GM12878 (cell line): ENCODE measurements around the gene CYREN. TPM values are rescaled to one million over a fixed set of nuclear protein-coding genes. Genes with fewer than 3 reads are reported as not detected.

Experiments
- ATAC-seq: fragments of 200-7000 bp; cut with Tn5 transposase; 3 replicates; pipeline ENCODE4 v1.9.1; 2020; ENCODE audit warnings: mild to moderate bottlenecking, moderate library complexity
- BruUV-seq: library from RNA; stranded (reverse); fragments of 400-500 nt; replicated peaks from 2 replicates; lab custom pipeline; 2021; lab: Mats Ljungman, UMichigan
- CTCF ChIA-PET: fragments of 300-600 bp; sonication (Branson Sonifier 250); formaldehyde crosslinking; extraction: SDS; loops from one replicate; lab custom pipeline; 2021; ENCODE audit warnings: inconsistent platforms; lab: Yijun Ruan, JAX
- POLR2A ChIA-PET: fragments of 350-600 bp; formaldehyde crosslinking; extraction: SDS; loops from one replicate; lab custom pipeline; 2021; ENCODE audit warnings: inconsistent platforms; lab: Charles Lee
- RAD21 ChIA-PET: fragments of 300-600 bp; sonication (Branson Sonifier 250); formaldehyde crosslinking; loops from one replicate; lab custom pipeline; 2023; ENCODE audit warnings: antibody characterized with exemption; ENCODE audit not compliant: unreplicated experiment; lab: Charles Lee
- SMC1A ChIA-PET: fragments of 300-600 bp; sonication (Branson Sonifier 250); formaldehyde crosslinking; loops from one replicate; lab custom pipeline; 2023; ENCODE audit not compliant: unreplicated experiment, uncharacterized antibody; lab: Charles Lee
- DNase-seq: peaks from one replicate; pipeline ENCODE4 v3.0.0-alpha.2; 2011; ENCODE audit warnings: low read depth, low spot score
- FAIRE-seq: peaks from 3 replicates; lab custom pipeline; 2011; peaks lifted over from hg19 to GRCh38; lab: Jason Lieb, UNC
- H2AFZ ChIP-seq: 2 replicates; pipeline ENCODE4 v1.6.0; 2011; ENCODE audit warnings: low read depth, low read length, control low read depth; ENCODE audit not compliant: control insufficient read depth
- H3K27ac ChIP-seq: 2 replicates; pipeline ENCODE4 v1.5.1; 2011; ENCODE audit warnings: control low read depth; ENCODE audit not compliant: control insufficient read depth, insufficient read depth
- H3K27me3 ChIP-seq, 2 experiments: replicated peaks in 1 of 2; 2 replicates each; pipeline versions ENCODE4 v1.6.0 to v1.6.1; 2011; ENCODE audit warnings: low read length in 1 of 2; ENCODE audit not compliant: control insufficient read depth in 2 of 2, insufficient read depth in 2 of 2
- H3K36me3 ChIP-seq, 2 experiments: 2 replicates each; pipeline ENCODE4 v1.5.1; 2011; ENCODE audit warnings: low read length in 1 of 2; ENCODE audit not compliant: control insufficient read depth in 2 of 2, insufficient read depth in 2 of 2
- H3K4me1 ChIP-seq: 2 replicates; pipeline ENCODE4 v1.6.1; 2011; ENCODE audit warnings: mild to moderate bottlenecking, low read length, moderate library complexity, mixed read lengths; ENCODE audit not compliant: control insufficient read depth, insufficient read depth
- H3K4me2 ChIP-seq: 2 replicates; pipeline ENCODE4 v1.6.0; 2011; ENCODE audit warnings: control low read depth; ENCODE audit not compliant: control insufficient read depth, insufficient read depth
- H3K4me3 ChIP-seq: fragments of 200-600 bp; sonication (generic); 2 replicates; pipeline ENCODE4 v1.5.1; 2016
- H3K79me2 ChIP-seq: 2 replicates; pipeline ENCODE4 v1.6.0; 2011; ENCODE audit warnings: low read length; ENCODE audit not compliant: control insufficient read depth, insufficient read depth
- H3K9ac ChIP-seq: 2 replicates; pipeline ENCODE4 v1.8.0; 2011; ENCODE audit warnings: low read length, control low read depth, mixed read lengths; ENCODE audit not compliant: control insufficient read depth, insufficient read depth
- H3K9me3 ChIP-seq: replicated peaks from 3 replicates; pipeline ENCODE4 v1.5.1; 2011; ENCODE audit warnings: mild to moderate bottlenecking, low read length; ENCODE audit not compliant: control insufficient read depth, insufficient read depth
- H4K20me1 ChIP-seq: 2 replicates; pipeline ENCODE4 v1.6.0; 2011; ENCODE audit not compliant: control insufficient read depth, insufficient read depth
- ATF7 ChIP-seq: fragments of 450-650 bp; IDR thresholded peaks from 2 replicates; pipeline ENCODE4 v1.6.1; 2016; ENCODE audit warnings: low read depth, mild to moderate bottlenecking
- CBX5 ChIP-seq: sonication (generic); IDR thresholded peaks from 2 replicates; pipeline ENCODE4 v1.6.1; 2016; ENCODE audit warnings: low read depth, moderate library complexity, mild to moderate bottlenecking, inconsistent platforms
- KAT2A ChIP-seq: conservative IDR thresholded peaks from 2 replicates; pipeline ENCODE4 v1.6.1; 2011; ENCODE audit warnings: low read depth, low read length; ENCODE audit not compliant: control insufficient read depth
- KLF5 ChIP-seq: fragments of 450-650 bp; IDR thresholded peaks from 2 replicates; pipeline ENCODE4 v1.6.1; 2014; ENCODE audit warnings: mild to moderate bottlenecking; ENCODE audit not compliant: partially characterized antibody
- PML ChIP-seq: IDR thresholded peaks from 2 replicates; pipeline ENCODE4 v1.6.1; 2012; ENCODE audit warnings: low read length, inconsistent platforms
- RCOR1 ChIP-seq: conservative IDR thresholded peaks from 2 replicates; pipeline ENCODE4 v1.6.1; 2012; ENCODE audit warnings: low read depth, low read length, improper control_type of control experiment
- TBL1XR1 ChIP-seq: IDR thresholded peaks from 2 replicates; pipeline ENCODE4 v1.6.1; 2012; ENCODE audit warnings: low read depth, low read length, improper control_type of control experiment
- ZNF217 ChIP-seq: fragments of 450-650 bp; IDR thresholded peaks from 2 replicates; pipeline ENCODE4 v1.6.1; 2017; ENCODE audit warnings: antibody characterized with exemption, mild to moderate bottlenecking
- ZZZ3 ChIP-seq: IDR thresholded peaks from 2 replicates; pipeline ENCODE4 v1.6.1; 2011; ENCODE audit warnings: low read depth; ENCODE audit not compliant: control insufficient read depth, insufficient read length
- WGBS: methylation state at CpG from one replicate; pipeline ENCODE4 v1.1.6; 2016; ENCODE audit warnings: low lambda C conversion rate; ENCODE audit not compliant: insufficient replicate concordance, insufficient coverage; ENCODE audit errors: missing lambda C conversion rate; 5-methylcytosine and 5-hydroxymethylcytosine counted together
- in situ Hi-C: fragments of 300-500 bp; cut with MboI; formaldehyde crosslinking; loops from 9 replicates; pipeline ENCODE4 v1.14.3; 2018; ENCODE audit warnings: mixed read lengths
- intact Hi-C: fragments of 100-400 bp; cut with micrococcal nuclease; formaldehyde crosslinking; loops from one replicate; pipeline ENCODE4 v1.14.2; 2022; ENCODE audit not compliant: unreplicated experiment
- polyA plus RNA-seq, 11 experiments: library from polyadenylated mRNA; depleted of rRNA in 4 of 11; unstranded in 6 of 11; stranded (reverse) in 5 of 11; fragments of >200 nt; fragmentation: Nextera tagmentation in 4 of 11; fragmentation: Illumina TruSeq in 1 of 11; extraction: Ambion mirVana in 4 of 11; extraction: Trizol in 1 of 11; gene quantifications; 1 replicate in 1 of 11; 2 replicates in 10 of 11; pipeline versions ENCODE4 v1.2.1 to v1.2.3, GENCODE V29; 2011 to 2016; ENCODE audit warnings: inconsistent platforms in 2 of 11, missing spikeins in 2 of 11, low read depth in 1 of 11
- total RNA-seq, 4 experiments: library from RNA; depleted of rRNA in 3 of 4; stranded (reverse); fragments of >200 nt in 3 of 4; fragmentation: Illumina TruSeq in 1 of 4; extraction: Trizol in 1 of 4; gene quantifications; 2 replicates each; pipeline versions ENCODE4 v1.2.1 to v1.2.3, GENCODE V29; 2013 to 2021
- TF ChIP-seq, protein P1 (sequence below): IDR thresholded peaks from 2 replicates; pipeline ENCODE4 v1.6.1; 2011; ENCODE audit warnings: borderline replicate concordance, low read depth, mild to moderate bottlenecking, moderate library complexity, low read length; ENCODE audit not compliant: insufficient read depth, poor library complexity, severe bottlenecking

The CYREN gene
- total and polyA plus RNA-seq, 10 of the 15 experiments (the other 5 are each of a cell fraction or from before 2014, with no cell fraction given), result 8.7 to 64.3 (median 55.7) TPM

DNA sequence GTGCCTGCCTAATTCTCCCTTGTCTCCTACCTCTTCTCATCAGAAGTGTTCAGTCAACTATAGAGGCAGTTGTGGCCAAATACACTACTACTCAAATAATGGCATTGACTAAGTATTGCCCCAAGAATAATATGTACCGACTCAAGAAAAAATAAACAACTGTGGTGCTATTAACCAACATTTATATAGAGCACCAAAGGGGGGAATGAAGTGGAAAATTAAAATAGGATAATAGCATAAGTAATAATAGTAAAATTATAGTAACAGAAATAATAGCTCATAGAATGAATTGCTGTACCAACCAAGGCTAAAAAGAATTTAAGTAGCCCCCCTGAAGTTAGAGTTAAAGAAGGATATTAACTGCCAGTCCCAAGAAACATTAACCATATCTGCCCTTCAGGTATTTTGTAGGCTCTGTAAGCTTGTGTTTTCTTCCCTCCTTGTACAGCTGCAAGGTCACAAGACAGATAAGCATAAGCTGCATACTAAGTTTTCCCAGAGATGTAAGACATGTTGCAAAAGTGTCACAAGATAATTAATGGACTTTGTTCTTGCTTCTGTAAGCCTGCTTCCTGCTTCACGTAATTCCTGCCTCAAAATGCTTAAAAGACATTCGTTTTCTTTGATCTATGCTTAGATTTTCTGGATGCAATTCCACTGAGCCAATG, 10.9 kb upstream of the CYREN start:
- no peak overlapping the region for H3K4me2 ChIP-seq
- BruUV-seq, result no TSS peak
- SMC1A ChIA-PET, result interaction anchor here (0.6 to 1.9 kb wide), 6 partner anchors 11 to 93 kb away, joined by 3 to 5 read pairs (median 4); partner anchors contain the start of gene CYREN
- 100% methylated on average over 3 of the region's 3 CpGs for WGBS
- H3K79me2 ChIP-seq, result peaks cover 31% of the 10 kb centered on the region
- H3K36me3 ChIP-seq, result peaks cover 25 to 55% of the 10 kb centered on the region in 2 experiments
- peaks cover 10% of the 10 kb centered on the region for H3K4me1 ChIP-seq
- ATAC-seq (no peak), FAIRE-seq (no peak), DNase-seq (no peak)
- CTCF ChIA-PET, result interaction anchor here (0.6 kb wide), 1 partner anchor 424 kb away, joined by 3 read pairs; no protein-coding TSS in a partner anchor
- POLR2A ChIA-PET, result interaction anchor here (0.5 to 9.9 kb wide), 2 partner anchors 8 to 25 kb away, joined by 3 to 155 read pairs; partner anchors contain the start of gene CYREN
- H4K20me1 ChIP-seq, result no peaks in the 10 kb centered on the region
- H3K9ac ChIP-seq, result no peak overlapping the region
- RAD21 ChIA-PET, result no interaction called here
- no peak overlapping the region for H3K4me3 ChIP-seq
- no peaks in the 10 kb centered on the region for H3K27me3 ChIP-seq
- H2AFZ ChIP-seq, result no peak overlapping the region
- TF ChIP-seq PML (0 out of 2 replicates have a peak, but pooled peaks have one; percentile 35), ZZZ3 (no peak), ATF7 (no peak), ZNF217 (peak; percentile 67; the same call in 1 of the 2 replicates), KAT2A (no peak), CBX5 (peak; percentile 59; the same call in 1 of the 2 replicates), RCOR1 (no peak), TBL1XR1 (no peak), KLF5 (no peak)
- TF ChIP-seq, protein P1, sequence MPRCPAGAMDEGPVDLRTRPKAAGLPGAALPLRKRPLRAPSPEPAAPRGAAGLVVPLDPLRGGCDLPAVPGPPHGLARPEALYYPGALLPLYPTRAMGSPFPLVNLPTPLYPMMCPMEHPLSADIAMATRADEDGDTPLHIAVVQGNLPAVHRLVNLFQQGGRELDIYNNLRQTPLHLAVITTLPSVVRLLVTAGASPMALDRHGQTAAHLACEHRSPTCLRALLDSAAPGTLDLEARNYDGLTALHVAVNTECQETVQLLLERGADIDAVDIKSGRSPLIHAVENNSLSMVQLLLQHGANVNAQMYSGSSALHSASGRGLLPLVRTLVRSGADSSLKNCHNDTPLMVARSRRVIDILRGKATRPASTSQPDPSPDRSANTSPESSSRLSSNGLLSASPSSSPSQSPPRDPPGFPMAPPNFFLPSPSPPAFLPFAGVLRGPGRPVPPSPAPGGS, result no peak
- peaks cover 48% of the 10 kb centered on the region for H3K9me3 ChIP-seq
- intact Hi-C loops (no loop called here), in situ Hi-C loops (no loop called here)
- no peak overlapping the region for H3K27ac ChIP-seq
